ENCODE data around the gene POLR1E. TPM values are rescaled to one million over a fixed set of nuclear protein-coding genes. Genes with fewer than 3 reads are reported as not detected.

The POLR1E gene
- total RNA-seq = 10 to 100 TPM; 82.5 to 84.6 TPM
- 21.4 TPM for polyA plus RNA-seq

GRCh38 chr9:37485389-37486255 lies at the start of gene POLR1E:
Gene POLR1E, plus strand, starts transcription at chr9:37485948. Its CDS starts 100 bp downstream, at chr9:37486048.
- POLR2A ChIA-PET = interaction anchor here (0.7 to 2.0 kb wide), 5 partner anchors 15 to 107 kb away, joined by 3 to 23 read pairs (median 3); partner anchors contain the start of genes TOMM5 and ZBTB5
- H3K27me3 Mint-ChIP-seq = peaks cover 0 to 8% of the 10 kb centered on the region in 2 donors
- no peaks in the 10 kb centered on the region for H3K9me3 ChIP-seq (ENCODE audit: low read length)
- peak; percentile 94 to 98 (median 95) for DNase-seq
- H3K36me3 Mint-ChIP-seq = peaks cover 3 to 39% (median 6%) of the 10 kb centered on the region in 3 donors
- H3K27ac Mint-ChIP-seq = peak within 1 kb of the TSS; percentile 81 to 99 (median 96)
- no peaks in the 10 kb centered on the region for H3K36me3 ChIP-seq (ENCODE audit: insufficient read depth, low read length)
- H3K27me3 ChIP-seq (ENCODE audit: insufficient read depth, low read length, poor library complexity, severe bottlenecking) = peaks cover 4% of the 10 kb centered on the region
- peak within 1 kb of the TSS; percentile 77 for H3K4me3 ChIP-seq (ENCODE audit: low read length)
- CTCF ChIA-PET = interaction anchor here (1.2 to 2.1 kb wide), 4 partner anchors 10 to 70 kb away, joined by 3 to 6 read pairs (median 4); no protein-coding TSS in a partner anchor
- H3K4me1 ChIP-seq (ENCODE audit: insufficient read depth, low read length) = peaks cover 19% of the 10 kb centered on the region
- H3K27ac ChIP-seq (ENCODE audit: low read depth, low read length) = peak within 1 kb of the TSS; percentile 84
- H3K9me3 Mint-ChIP-seq = no peaks in the 10 kb centered on the region
- H3K4me3 Mint-ChIP-seq = peak within 1 kb of the TSS; percentile 91 to 98 (median 95)
- H3K4me1 Mint-ChIP-seq = peaks cover 38 to 48% (median 47%) of the 10 kb centered on the region in 3 donors

GRCh38 chr9:37436540-37436939 lies 49.2 kb upstream of the POLR1E start:
- no peak overlapping the region for H3K27ac Mint-ChIP-seq
- no peak overlapping the region for H3K4me3 Mint-ChIP-seq
- Histone ChIP-seq H3K9me3 (ENCODE audit: low read length) (no peaks in the 10 kb centered on the region), H3K4me1 (ENCODE audit: insufficient read depth, low read length) (no peaks in the 10 kb centered on the region), H3K27ac (ENCODE audit: low read depth, low read length) (no peak overlapping the region), H3K27me3 (ENCODE audit: insufficient read depth, low read length, poor library complexity, severe bottlenecking) (no peaks in the 10 kb centered on the region), H3K36me3 (ENCODE audit: insufficient read depth, low read length) (peaks cover 38% of the 10 kb centered on the region), H3K4me3 (ENCODE audit: low read length) (no peak overlapping the region)
- H3K4me1 Mint-ChIP-seq = peaks cover 0 to 4% (median 0%) of the 10 kb centered on the region in 3 donors
- ChIA-PET CTCF (interaction anchor here (0.5 kb wide), 1 partner anchor 60 kb away, joined by 3 read pairs; no protein-coding TSS in a partner anchor), POLR2A (no interaction called here)
- H3K36me3 Mint-ChIP-seq = peaks cover 0 to 90% (median 9%) of the 10 kb centered on the region in 3 donors
- no peaks in the 10 kb centered on the region for H3K27me3 Mint-ChIP-seq
- DNase-seq = no peak
- H3K9me3 Mint-ChIP-seq = no peaks in the 10 kb centered on the region

GRCh38 chr9:37437010-37437409 lies 48.7 kb upstream of the POLR1E start:
- H3K27ac Mint-ChIP-seq = peak overlapping the region in 3 of 8 donors; percentile 43 to 84 (median 81)
- no peak overlapping the region for H3K4me3 ChIP-seq (ENCODE audit: low read length)
- H3K4me1 ChIP-seq (ENCODE audit: insufficient read depth, low read length) = no peaks in the 10 kb centered on the region
- ChIA-PET POLR2A (no interaction called here), CTCF (interaction anchor here (0.5 kb wide), 1 partner anchor 61 kb away, joined by 3 read pairs; no protein-coding TSS in a partner anchor)
- H3K36me3 Mint-ChIP-seq = peaks cover 0 to 90% (median 13%) of the 10 kb centered on the region in 3 donors
- peaks cover 0 to 4% (median 0%) of the 10 kb centered on the region in 3 donors for H3K4me1 Mint-ChIP-seq
- H3K27me3 Mint-ChIP-seq = no peaks in the 10 kb centered on the region
- H3K9me3 ChIP-seq (ENCODE audit: low read length) = no peaks in the 10 kb centered on the region
- DNase-seq = no peak
- no peaks in the 10 kb centered on the region for H3K27me3 ChIP-seq (ENCODE audit: insufficient read depth, low read length, poor library complexity, severe bottlenecking)
- H3K4me3 Mint-ChIP-seq = no peak overlapping the region
- peaks cover 42% of the 10 kb centered on the region for H3K36me3 ChIP-seq (ENCODE audit: insufficient read depth, low read length)
- H3K9me3 Mint-ChIP-seq = no peaks in the 10 kb centered on the region
- H3K27ac ChIP-seq (ENCODE audit: low read depth, low read length) = no peak overlapping the region

- Mint-ChIP-seq H3K4me3 (no peak overlapping the region), H3K27me3 (no peaks in the 10 kb centered on the region), H3K27ac (peak overlapping the region in 2 of 8 donors; percentile 36 to 43), H3K9me3 (no peaks in the 10 kb centered on the region), H3K36me3 (peaks cover 0 to 92% (median 13%) of the 10 kb centered on the region in 3 donors), H3K4me1 (peaks cover 0 to 3% (median 0%) of the 10 kb centered on the region in 3 donors)
- no peak for DNase-seq
- CTCF ChIA-PET = no interaction called here
- Histone ChIP-seq H3K36me3 (ENCODE audit: insufficient read depth, low read length) (peaks cover 48% of the 10 kb centered on the region), H3K4me1 (ENCODE audit: insufficient read depth, low read length) (no peaks in the 10 kb centered on the region), H3K27ac (ENCODE audit: low read depth, low read length) (no peak overlapping the region), H3K4me3 (ENCODE audit: low read length) (no peak overlapping the region), H3K27me3 (ENCODE audit: insufficient read depth, low read length, poor library complexity, severe bottlenecking) (no peaks in the 10 kb centered on the region), H3K9me3 (ENCODE audit: low read length) (no peaks in the 10 kb centered on the region)
- POLR2A ChIA-PET = no interaction called here
Observed at GRCh38 chr9:37437621-37438020, 48.1 kb upstream of the POLR1E start.

GRCh38 chr9:37438359-37438758 lies 47.4 kb upstream of the POLR1E start:
- H3K9me3 ChIP-seq (ENCODE audit: low read length) = no peaks in the 10 kb centered on the region
- H3K27ac ChIP-seq (ENCODE audit: low read depth, low read length) = no peak overlapping the region
- no peaks in the 10 kb centered on the region for H3K4me1 Mint-ChIP-seq
- H3K36me3 ChIP-seq (ENCODE audit: insufficient read depth, low read length) = peaks cover 49% of the 10 kb centered on the region
- H3K4me3 ChIP-seq (ENCODE audit: low read length) = no peak overlapping the region
- DNase-seq = no peak
- ChIA-PET POLR2A (no interaction called here), CTCF (no interaction called here)
- H3K4me3 Mint-ChIP-seq = no peak overlapping the region
- peaks cover 0 to 91% (median 13%) of the 10 kb centered on the region in 3 donors for H3K36me3 Mint-ChIP-seq
- H3K27me3 ChIP-seq (ENCODE audit: insufficient read depth, low read length, poor library complexity, severe bottlenecking) = no peaks in the 10 kb centered on the region
- H3K27ac Mint-ChIP-seq = peak overlapping the region in 2 of 8 donors; percentile 48 to 81
- no peaks in the 10 kb centered on the region for H3K9me3 Mint-ChIP-seq
- H3K27me3 Mint-ChIP-seq = no peaks in the 10 kb centered on the region
- H3K4me1 ChIP-seq (ENCODE audit: insufficient read depth, low read length) = no peaks in the 10 kb centered on the region

- DNase-seq = no peak
- no peaks in the 10 kb centered on the region for H3K9me3 ChIP-seq (ENCODE audit: low read length)
- Mint-ChIP-seq H3K27ac (peak overlapping the region in 1 of 8 donors; percentile 32), H3K4me3 (no peak overlapping the region), H3K36me3 (peaks cover 0 to 73% (median 11%) of the 10 kb centered on the region in 3 donors), H3K9me3 (no peaks in the 10 kb centered on the region), H3K27me3 (peaks cover 0 to 1% of the 10 kb centered on the region in 2 donors), H3K4me1 (peaks cover 7 to 18% (median 11%) of the 10 kb centered on the region in 3 donors)
- H3K4me3 ChIP-seq (ENCODE audit: low read length) = no peak overlapping the region
- H3K36me3 ChIP-seq (ENCODE audit: insufficient read depth, low read length) = peaks cover 43% of the 10 kb centered on the region
- H3K27me3 ChIP-seq (ENCODE audit: insufficient read depth, low read length, poor library complexity, severe bottlenecking) = no peaks in the 10 kb centered on the region
- ChIA-PET CTCF (no interaction called here), POLR2A (interaction anchor here (0.7 kb wide), 1 partner anchor 24 kb away, joined by 3 read pairs; no protein-coding TSS in a partner anchor)
- H3K27ac ChIP-seq (ENCODE audit: low read depth, low read length) = no peak overlapping the region
- H3K4me1 ChIP-seq (ENCODE audit: insufficient read depth, low read length) = no peaks in the 10 kb centered on the region
Observed at GRCh38 chr9:37441776-37442370, 43.9 kb upstream of the POLR1E start.

- Histone ChIP-seq H3K36me3 (ENCODE audit: insufficient read depth, low read length) (peaks cover 41% of the 10 kb centered on the region), H3K27me3 (ENCODE audit: insufficient read depth, low read length, poor library complexity, severe bottlenecking) (no peaks in the 10 kb centered on the region), H3K9me3 (ENCODE audit: low read length) (no peaks in the 10 kb centered on the region), H3K4me1 (ENCODE audit: insufficient read depth, low read length) (no peaks in the 10 kb centered on the region), H3K4me3 (ENCODE audit: low read length) (no peak overlapping the region), H3K27ac (ENCODE audit: low read depth, low read length) (no peak overlapping the region)
- CTCF ChIA-PET = no interaction called here
- H3K36me3 Mint-ChIP-seq = peaks cover 0 to 69% (median 9%) of the 10 kb centered on the region in 3 donors
- peak overlapping the region in 1 of 8 donors; percentile 29 for H3K27ac Mint-ChIP-seq
- POLR2A ChIA-PET = interaction anchor here (0.7 kb wide), 1 partner anchor 24 kb away, joined by 3 read pairs; no protein-coding TSS in a partner anchor
- DNase-seq = no peak
- H3K9me3 Mint-ChIP-seq = no peaks in the 10 kb centered on the region
- H3K4me3 Mint-ChIP-seq = no peak overlapping the region
- H3K4me1 Mint-ChIP-seq = peaks cover 10 to 23% (median 13%) of the 10 kb centered on the region in 3 donors
- peaks cover 0 to 1% of the 10 kb centered on the region in 2 donors for H3K27me3 Mint-ChIP-seq
Observed at GRCh38 chr9:37442556-37442955, 43.2 kb upstream of the POLR1E start.
